IPS-NIHi7 (cell line): ENCODE results near the gene GNG10.
A peak's percentile ranks its signal among the peaks of the same experiment; 100 is the strongest.
"Not testable (repeated sequence)": the region's sequence is repeated elsewhere in the genome, so short reads cannot be mapped to it uniquely, and the experiment has no call there.

Source experiments
- DNase-seq: peaks from one replicate; pipeline ENCODE4 v3.0.0; 2012; ENCODE audit warnings: mixed read lengths; ENCODE audit errors: extremely low spot score

The GNG10 gene

GRCh38 chr9:111649016-111649415 lies 12.4 kb upstream of the GNG10 start:
- no peak for DNase-seq

GRCh38 chr9:111657051-111657450 lies 4.4 kb upstream of the GNG10 start:
- DNase-seq: no peak

- no peak for DNase-seq
These were observed 2.5 kb upstream of the GNG10 start for GRCh38 chr9:111658943-111659342.

- DNase-seq: no peak
These were observed 1.7 kb upstream of the GNG10 start for GRCh38 chr9:111659691-111660090.

- DNase-seq: peak; percentile 60
These were observed 557 bp downstream of the GNG10 start for GRCh38 chr9:111661802-111662521.

GRCh38 chr9:111662576-111663300 lies 1.3 kb downstream of the GNG10 start:
- DNase-seq: no peak

- peak; percentile 80 for DNase-seq
These were observed 2.0 kb downstream of the GNG10 start for GRCh38 chr9:111663301-111663823.

GRCh38 chr9:111668026-111668573 lies 6.7 kb downstream of the GNG10 start:
- DNase-seq: no peak

- DNase-seq: not testable (repeated sequence)
These were observed 7.2 kb downstream of the GNG10 start for GRCh38 chr9:111668601-111669000.

GRCh38 chr9:111674319-111674718 lies 12.9 kb downstream of the GNG10 start:
- no peak for DNase-seq

- DNase-seq: no peak
These were observed 14.7 kb downstream of the GNG10 start for GRCh38 chr9:111676116-111676515.

GRCh38 chr9:111678293-111678692 lies 16.9 kb downstream of the GNG10 start:
- DNase-seq: no peak

- no peak for DNase-seq
These were observed 17.8 kb downstream of the GNG10 start for GRCh38 chr9:111679199-111679598.

GRCh38 chr9:111683392-111683791 lies 22.0 kb downstream of the GNG10 start:
- DNase-seq: no peak

GRCh38 chr9:111691672-111692329 lies 30.4 kb downstream of the GNG10 start:
- DNase-seq: no peak

- no peak for DNase-seq
These were observed 35.4 kb downstream of the GNG10 start for GRCh38 chr9:111696796-111697195.

- DNase-seq: no peak
These were observed 39.4 kb downstream of the GNG10 start for GRCh38 chr9:111700776-111701175.

- DNase-seq: no peak
These were observed 43.1 kb downstream of the GNG10 start for GRCh38 chr9:111704503-111704902.

GRCh38 chr9:111711548-111711947 lies 50.1 kb downstream of the GNG10 start:
- DNase-seq: no peak

- peak; percentile 14 for DNase-seq
These were observed 51.0 kb downstream of the GNG10 start for GRCh38 chr9:111712369-111712768.

- DNase-seq: no peak
These were observed 54.1 kb downstream of the GNG10 start for GRCh38 chr9:111715471-111715870.

GRCh38 chr9:111719541-111719940 lies 58.1 kb downstream of the GNG10 start:
- no peak for DNase-seq
